Measurements from ENCODE around the gene NRIP3. TPM values are rescaled to one million over a fixed set of nuclear protein-coding genes. Genes with fewer than 3 reads are reported as not detected.

The NRIP3 gene
- total and polyA plus RNA-seq, 2 of the 13 experiments (the other 11 are each of a cell fraction or from before 2014, with no cell fraction given) = 0.04 to 0.07 TPM

DNA sequence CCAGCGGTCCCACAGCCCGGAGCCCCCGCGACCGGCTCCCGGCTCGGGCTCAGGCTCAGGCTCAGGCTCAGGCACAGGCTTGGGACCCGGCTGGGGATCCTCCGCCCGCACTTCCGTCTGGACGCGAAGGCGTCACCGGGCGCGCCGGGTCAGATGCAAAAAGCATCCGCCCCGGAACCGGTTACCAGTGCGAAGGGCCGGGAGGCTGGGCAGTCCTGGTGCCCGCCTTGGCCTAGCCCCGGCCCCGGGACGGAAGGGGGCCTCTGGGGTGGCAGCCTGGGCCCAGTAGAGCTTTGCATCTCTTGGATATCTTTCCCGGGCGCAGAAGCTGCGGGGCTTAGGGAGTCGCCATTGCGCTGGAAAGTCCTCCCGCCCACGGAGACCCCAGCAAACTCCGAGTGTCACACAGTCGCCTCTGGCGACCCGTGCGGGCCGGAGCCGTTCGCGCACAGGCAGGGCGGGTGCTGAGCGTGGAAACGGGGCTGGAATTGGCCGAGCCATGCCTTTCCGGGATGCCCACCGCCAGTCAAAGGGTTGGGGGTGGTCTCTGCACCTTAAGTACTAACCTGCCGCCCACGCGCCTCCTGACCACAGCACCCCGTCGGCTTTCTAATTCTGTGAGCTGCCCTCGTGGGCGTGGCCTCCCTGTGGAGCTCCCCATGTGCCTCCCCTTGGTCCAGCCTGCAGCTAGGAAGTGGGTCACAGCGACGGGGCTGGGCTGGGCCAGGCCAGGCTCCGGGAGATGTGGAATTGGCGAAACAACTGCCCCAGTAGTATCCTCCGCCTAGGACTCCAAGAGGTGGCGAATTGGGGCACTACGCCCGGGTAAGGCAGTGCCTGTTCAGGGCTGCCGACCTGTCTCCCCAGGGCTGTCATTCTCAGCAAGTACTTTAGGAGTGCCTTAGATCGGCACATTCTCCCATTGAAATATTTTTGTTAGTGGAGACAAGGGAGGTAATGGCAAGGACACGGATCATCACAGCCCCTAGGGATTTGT, 39.2 kb downstream of the NRIP3 start, which contains the start of gene TMEM9B (continued):
- TF ChIP-seq, protein P1, sequence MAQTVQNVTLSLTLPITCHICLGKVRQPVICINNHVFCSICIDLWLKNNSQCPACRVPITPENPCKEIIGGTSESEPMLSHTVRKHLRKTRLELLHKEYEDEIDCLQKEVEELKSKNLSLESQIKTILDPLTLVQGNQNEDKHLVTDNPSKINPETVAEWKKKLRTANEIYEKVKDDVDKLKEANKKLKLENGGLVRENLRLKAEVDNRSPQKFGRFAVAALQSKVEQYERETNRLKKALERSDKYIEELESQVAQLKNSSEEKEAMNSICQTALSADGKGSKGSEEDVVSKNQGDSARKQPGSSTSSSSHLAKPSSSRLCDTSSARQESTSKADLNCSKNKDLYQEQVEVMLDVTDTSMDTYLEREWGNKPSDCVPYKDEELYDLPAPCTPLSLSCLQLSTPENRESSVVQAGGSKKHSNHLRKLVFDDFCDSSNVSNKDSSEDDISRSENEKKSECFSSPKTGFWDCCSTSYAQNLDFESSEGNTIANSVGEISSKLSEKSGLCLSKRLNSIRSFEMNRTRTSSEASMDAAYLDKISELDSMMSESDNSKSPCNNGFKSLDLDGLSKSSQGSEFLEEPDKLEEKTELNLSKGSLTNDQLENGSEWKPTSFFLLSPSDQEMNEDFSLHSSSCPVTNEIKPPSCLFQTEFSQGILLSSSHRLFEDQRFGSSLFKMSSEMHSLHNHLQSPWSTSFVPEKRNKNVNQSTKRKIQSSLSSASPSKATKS (CRISPR knock-in tag; IDR thresholded peaks at IDR 0.05) = no peak
- TF ChIP-seq SAFB2 (CRISPR knock-in tag; IDR thresholded peaks at IDR 0.05; ENCODE audit: borderline replicate concordance, low read depth) (peak; percentile 77; the same call in 1 of the 2 replicates), ZNF629 (CRISPR knock-in tag; conservative IDR thresholded peaks at IDR 0.05) (no peak; the same call in 1 of the 2 replicates), ATAD3A (CRISPR knock-in tag; IDR thresholded peaks at IDR 0.05) (no peak), RORA (CRISPR knock-in tag; IDR thresholded peaks at IDR 0.05) (no peak; the same call in 1 of the 2 replicates), SP5 (CRISPR knock-in tag; IDR thresholded peaks at IDR 0.05; ENCODE audit: borderline replicate concordance, low read depth) (peak; percentile 44; the same call in 1 of the 2 replicates), ZNF883 (CRISPR knock-in tag; IDR thresholded peaks at IDR 0.05; ENCODE audit: not compliant biosample characterization) (no peak), ZSCAN22 (CRISPR knock-in tag; IDR thresholded peaks at IDR 0.05) (no peak), RARG (CRISPR knock-in tag; IDR thresholded peaks at IDR 0.05; ENCODE audit: low read depth) (no peak), ZNF589 (CRISPR knock-in tag; conservative IDR thresholded peaks at IDR 0.05) (no peak), JARID2 (CRISPR knock-in tag; IDR thresholded peaks at IDR 0.05; ENCODE audit: insufficient replicate concordance) (no peak), RAD21 (CRISPR knock-in tag; IDR thresholded peaks at IDR 0.05) (peak; percentile 46), SETDB1 (CRISPR knock-in tag; IDR thresholded peaks at IDR 0.05; ENCODE audit: borderline replicate concordance) (no peak), HNF4G (IDR thresholded peaks at IDR 0.05; ENCODE audit: borderline replicate concordance, low read depth, low read length) (no peak), HNF4G (CRISPR knock-in tag; IDR thresholded peaks at IDR 0.05; ENCODE audit: borderline replicate concordance, low read depth) (peak; percentile 41; the same call in 1 of the 2 replicates), ZNF430 (CRISPR knock-in tag; IDR thresholded peaks at IDR 0.05) (peak; percentile 62; the same call in 1 of the 2 replicates), PHF8 (CRISPR knock-in tag; IDR thresholded peaks at IDR 0.05) (peak; percentile 99), NFE2 (CRISPR knock-in tag; IDR thresholded peaks at IDR 0.05) (no peak), KLF13 (CRISPR knock-in tag; IDR thresholded peaks at IDR 0.05) (peak; percentile 15; the same call in 1 of the 2 replicates), HNF4A (CRISPR knock-in tag; IDR thresholded peaks at IDR 0.05) (peak; percentile 35; the same call in 1 of the 2 replicates), KAT8 (CRISPR knock-in tag; IDR thresholded peaks at IDR 0.05) (peak; percentile 98), HNRNPH1 (optimal IDR thresholded peaks at IDR 0.05; ENCODE audit: low read depth, low read length) (no peak), HNRNPL (IDR thresholded peaks at IDR 0.05; ENCODE audit: low read depth, low read length) (peak; percentile 94), RBM22 (optimal IDR thresholded peaks at IDR 0.05; ENCODE audit: low read length) (no peak)
- TF ChIP-seq, protein P2, sequence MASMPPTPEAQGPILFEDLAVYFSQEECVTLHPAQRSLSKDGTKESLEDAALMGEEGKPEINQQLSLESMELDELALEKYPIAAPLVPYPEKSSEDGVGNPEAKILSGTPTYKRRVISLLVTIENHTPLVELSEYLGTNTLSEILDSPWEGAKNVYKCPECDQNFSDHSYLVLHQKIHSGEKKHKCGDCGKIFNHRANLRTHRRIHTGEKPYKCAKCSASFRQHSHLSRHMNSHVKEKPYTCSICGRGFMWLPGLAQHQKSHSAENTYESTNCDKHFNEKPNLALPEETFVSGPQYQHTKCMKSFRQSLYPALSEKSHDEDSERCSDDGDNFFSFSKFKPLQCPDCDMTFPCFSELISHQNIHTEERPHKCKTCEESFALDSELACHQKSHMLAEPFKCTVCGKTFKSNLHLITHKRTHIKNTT (CRISPR knock-in tag; IDR thresholded peaks at IDR 0.05) = no peak
- TF ChIP-seq, protein P3, sequence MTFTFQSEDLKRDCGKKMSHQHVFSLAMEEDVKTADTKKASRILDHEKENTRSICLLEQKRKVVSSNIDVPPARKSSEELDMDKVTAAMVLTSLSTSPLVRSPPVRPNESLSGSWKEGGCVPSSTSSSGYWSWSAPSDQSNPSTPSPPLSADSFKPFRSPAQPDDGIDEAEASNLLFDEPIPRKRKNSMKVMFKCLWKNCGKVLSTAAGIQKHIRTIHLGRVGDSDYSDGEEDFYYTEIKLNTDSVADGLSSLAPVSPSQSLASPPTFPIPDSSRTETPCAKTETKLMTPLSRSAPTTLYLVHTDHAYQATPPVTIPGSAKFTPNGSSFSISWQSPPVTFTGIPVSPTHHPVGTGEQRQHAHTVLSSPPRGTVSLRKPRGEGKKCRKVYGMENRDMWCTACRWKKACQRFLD (CRISPR knock-in tag; IDR thresholded peaks at IDR 0.05; ENCODE audit: borderline replicate concordance) = peak; percentile 65
